Thoracic aorta (tissue), 2 donors: ENCODE data around the gene FADS2. TPM values are rescaled to one million over a fixed set of nuclear protein-coding genes. Genes with fewer than 3 reads are reported as not detected.

Source experiments
- ATAC-seq: fragments of 150-250 bp; one replicate; pipeline ENCODE4 v1.8.0; 2017; ENCODE audit warnings: low read depth; ENCODE audit not compliant: insufficient number of reproducible peaks, low FRiP score
- DNase-seq: peaks from one replicate; pipeline ENCODE4 v3.0.0-alpha.2; 2020; ENCODE audit warnings: low spot score
- H3K27ac ChIP-seq, 2 donors: fragments of 200-600 bp; sonication (generic); 1 replicate in 1 of 2; 2 replicates in 1 of 2; pipeline ENCODE4 v1.5.1; 2016; ENCODE audit warnings: mild to moderate bottlenecking in 2 of 2, moderate library complexity in 2 of 2
- H3K27me3 ChIP-seq: fragments of 200-600 bp; sonication (generic); replicated peaks from 2 replicates; pipeline ENCODE4 v1.6.0; 2016; ENCODE audit warnings: mild to moderate bottlenecking; ENCODE audit not compliant: insufficient read depth
- H3K36me3 ChIP-seq: fragments of 200-600 bp; sonication (generic); one replicate; pipeline ENCODE4 v1.5.1; 2016
- H3K4me1 ChIP-seq, 2 donors: fragments of 200-600 bp; sonication (generic); 1 replicate in 1 of 2; 2 replicates in 1 of 2; pipeline versions ENCODE4 v1.5.1 to v1.6.0; 2016; ENCODE audit warnings: low read depth in 2 of 2, mild to moderate bottlenecking in 1 of 2; ENCODE audit not compliant: control insufficient read depth in 1 of 2
- H3K4me3 ChIP-seq: fragments of 200-600 bp; sonication (generic); 2 replicates; pipeline ENCODE4 v1.5.1; 2016; ENCODE audit warnings: mild to moderate bottlenecking
- H3K9me3 ChIP-seq: fragments of 200-600 bp; sonication (generic); 2 replicates; pipeline ENCODE4 v1.5.1; 2016
- CTCF ChIP-seq: fragments of 200-600 bp; sonication (generic); IDR thresholded peaks from one replicate; pipeline ENCODE4 v1.5.1; 2019; ENCODE audit warnings: antibody characterized with exemption
- total RNA-seq, 2 donors: library from RNA; depleted of rRNA; stranded (reverse); fragments of >200 nt; gene quantifications; one replicate each; pipeline versions ENCODE4 v1.1.0 to v1.2.3, GENCODE V29; 2016

FADS2 gene
- total RNA-seq, 2 donors from 2014 or later: 89.2 to 234 TPM

GRCh38 chr11:61816736-61817455 lies 11.2 kb upstream of the FADS2 start, which contains the start of gene FADS1:
Gene FADS1, minus strand, starts transcription at chr11:61817003. Its CDS starts 74 bp downstream, at chr11:61816929.
- H3K36me3 ChIP-seq: peaks cover 8% of the 10 kb centered on the region
- peak within 1 kb of the TSS; percentile 99 to 100 for H3K27ac ChIP-seq
- no peaks in the 10 kb centered on the region for H3K9me3 ChIP-seq
- TF ChIP-seq CTCF: peak; percentile 57
- H3K27me3 ChIP-seq: no peaks in the 10 kb centered on the region
- DNase-seq (peak; percentile 61), ATAC-seq (peak; percentile 23)
- H3K4me1 ChIP-seq: peaks cover 13 to 28% of the 10 kb centered on the region in 2 donors
- peak within 1 kb of the TSS; percentile 92 for H3K4me3 ChIP-seq

- ATAC-seq (no peak), DNase-seq (no peak)
- peaks cover 2% of the 10 kb centered on the region for H3K36me3 ChIP-seq
- no peak for TF ChIP-seq CTCF
- no peaks in the 10 kb centered on the region for H3K27me3 ChIP-seq
- H3K27ac ChIP-seq: peak overlapping the region; percentile 99 to 100
- peaks cover 13 to 28% of the 10 kb centered on the region in 2 donors for H3K4me1 ChIP-seq
- H3K4me3 ChIP-seq: peak overlapping the region; percentile 92
- no peaks in the 10 kb centered on the region for H3K9me3 ChIP-seq
Measured at GRCh38 chr11:61817471-61818202, 10.5 kb upstream of the FADS2 start.

- Histone ChIP-seq H3K36me3 (no peaks in the 10 kb centered on the region), H3K27ac (peak overlapping the region; percentile 56 to 86), H3K4me3 (no peak overlapping the region), H3K27me3 (no peaks in the 10 kb centered on the region), H3K4me1 (peaks cover 13 to 28% of the 10 kb centered on the region in 2 donors), H3K9me3 (no peaks in the 10 kb centered on the region)
- ATAC-seq: no peak
- no peak for DNase-seq
- no peak for TF ChIP-seq CTCF
Measured at GRCh38 chr11:61820174-61820573, 7.9 kb upstream of the FADS2 start.

- peak overlapping the region; percentile 85 for H3K4me3 ChIP-seq
- H3K9me3 ChIP-seq: no peaks in the 10 kb centered on the region
- TF ChIP-seq CTCF: no peak
- no peak for ATAC-seq
- peak overlapping the region; percentile 86 to 95 for H3K27ac ChIP-seq
- H3K36me3 ChIP-seq: no peaks in the 10 kb centered on the region
- no peak for DNase-seq
- peaks cover 13 to 32% of the 10 kb centered on the region in 2 donors for H3K4me1 ChIP-seq
- no peaks in the 10 kb centered on the region for H3K27me3 ChIP-seq
Measured at GRCh38 chr11:61826930-61827570, 1.1 kb upstream of the FADS2 start.

GRCh38 chr11:61828379-61828628 lies 204 bp downstream of the FADS2 start:
- H3K4me1 ChIP-seq: peaks cover 13 to 45% of the 10 kb centered on the region in 2 donors
- no peaks in the 10 kb centered on the region for H3K9me3 ChIP-seq
- DNase-seq (no peak), ATAC-seq (no peak)
- H3K27me3 ChIP-seq: no peaks in the 10 kb centered on the region
- peak overlapping the region; percentile 85 for H3K4me3 ChIP-seq
- H3K36me3 ChIP-seq: no peaks in the 10 kb centered on the region
- H3K27ac ChIP-seq: peak overlapping the region; percentile 86 to 95
- TF ChIP-seq CTCF: no peak
